Naive B cell (primary cell): ENCODE measurements around the gene THADA. TPM values are rescaled to one million over a fixed set of nuclear protein-coding genes. Genes with fewer than 3 reads are reported as not detected.

ENCODE experiments used
- ATAC-seq, 2 donors: fragments of 150-1000 bp; cut with Tn5 transposase; 2 replicates each; pipeline ENCODE4 v1.10.0; 2021; ENCODE audit warnings: low read depth in 2 of 2, mild to moderate bottlenecking in 2 of 2, moderate library complexity in 2 of 2
- DNase-seq: peaks from one replicate; pipeline ENCODE4 v3.0.0; 2022
- H3K27ac Mint-ChIP-seq, 6 donors: one replicate each; pipeline ENCODE4 v1.8.0; 2020 to 2022; ENCODE audit warnings: mild to moderate bottlenecking in 6 of 6, mixed read lengths in 6 of 6, moderate library complexity in 5 of 6, inconsistent platforms in 2 of 6
- H3K27me3 Mint-ChIP-seq, 3 donors: one replicate each; pipeline ENCODE4 v1.8.0; 2021 to 2022; ENCODE audit warnings: mixed read lengths in 3 of 3, mild to moderate bottlenecking in 1 of 3
- H3K36me3 Mint-ChIP-seq, 2 donors: one replicate each; pipeline ENCODE4 v1.8.0; 2020 to 2022; ENCODE audit warnings: mixed read lengths in 2 of 2, inconsistent platforms in 1 of 2, mild to moderate bottlenecking in 1 of 2
- H3K4me1 Mint-ChIP-seq, 3 donors: one replicate each; pipeline ENCODE4 v1.8.0; 2020 to 2022; ENCODE audit warnings: mixed read lengths in 3 of 3, inconsistent platforms in 1 of 3, mild to moderate bottlenecking in 1 of 3, moderate library complexity in 1 of 3
- H3K4me3 Mint-ChIP-seq, 8 donors: one replicate each; pipeline ENCODE4 v1.8.0; 2020 to 2022; ENCODE audit warnings: mild to moderate bottlenecking in 8 of 8, mixed read lengths in 8 of 8, moderate library complexity in 8 of 8, inconsistent platforms in 2 of 8
- H3K9me3 Mint-ChIP-seq, 7 donors: one replicate each; pipeline ENCODE4 v1.8.0; 2020 to 2022; ENCODE audit warnings: mixed read lengths in 7 of 7, mild to moderate bottlenecking in 5 of 7, inconsistent platforms in 2 of 7, moderate library complexity in 1 of 7
- polyA plus RNA-seq, 6 donors: library from polyadenylated mRNA; unstranded; fragments of 300-500 nt; fragmentation: Illumina TruSeq; gene quantifications; one replicate each; pipeline ENCODE4 v1.2.3, GENCODE V29; 2021; ENCODE audit warnings: low read depth in 6 of 6

Gene THADA
- polyA plus RNA-seq, 6 donors from 2014 or later, result 8.3 to 20.2 (median 13.0) TPM

DNA sequence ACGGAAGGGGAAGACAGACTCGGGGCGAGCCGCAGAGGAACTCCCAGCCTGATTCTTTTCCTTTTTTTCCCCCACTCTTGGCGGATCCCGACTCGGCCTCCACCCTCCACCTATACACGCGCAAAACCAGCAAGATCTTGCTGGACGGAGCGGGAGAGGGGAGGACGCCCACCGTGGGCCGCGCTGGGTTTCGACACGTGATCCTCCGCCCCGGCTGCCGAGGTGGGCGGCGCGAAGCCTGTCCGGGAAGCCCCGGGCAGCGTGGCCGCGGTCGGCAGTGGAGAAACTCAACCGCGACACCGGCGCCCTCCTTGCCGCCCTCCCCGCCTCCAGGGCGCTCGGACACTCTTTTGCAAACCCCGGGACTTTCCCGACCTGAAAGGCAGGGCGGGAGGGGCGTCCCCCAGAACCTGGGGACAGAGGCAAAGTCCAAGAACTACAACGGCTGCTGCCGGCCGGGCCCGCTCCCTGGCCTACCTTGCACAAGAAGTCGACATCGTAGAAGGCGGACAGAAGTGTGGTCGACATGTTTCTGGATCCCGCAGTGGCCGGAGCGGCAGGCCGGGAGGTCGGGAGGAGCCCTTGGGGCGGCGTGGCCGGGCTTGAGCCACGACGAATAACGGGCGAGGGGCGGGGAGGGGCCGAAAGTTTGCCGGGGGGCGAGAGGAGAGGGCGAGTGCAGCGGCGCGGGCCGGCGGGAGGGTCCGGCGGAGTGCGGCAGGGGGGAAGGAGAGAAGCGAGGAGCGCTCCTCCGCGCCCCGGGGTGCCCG is 369.9 kb downstream of the THADA start:
- Mint-ChIP-seq H3K36me3 (peaks cover 18 to 24% of the 10 kb centered on the region in 2 donors), H3K4me1 (peaks cover 38 to 56% (median 48%) of the 10 kb centered on the region in 3 donors), H3K27ac (peak overlapping the region; percentile 90 to 99 (median 94)), H3K4me3 (peak overlapping the region; percentile 73 to 99 (median 94)), H3K27me3 (no peaks in the 10 kb centered on the region), H3K9me3 (peaks cover 0 to 3% (median 0%) of the 10 kb centered on the region in 7 donors)
- peak; percentile 77 for DNase-seq
- ATAC-seq, result peak; percentile 20 to 26

- Mint-ChIP-seq H3K4me1 (peaks cover 45 to 57% (median 55%) of the 10 kb centered on the region in 3 donors), H3K27me3 (no peaks in the 10 kb centered on the region), H3K9me3 (peaks cover 0 to 3% (median 0%) of the 10 kb centered on the region in 7 donors), H3K36me3 (peaks cover 18 to 24% of the 10 kb centered on the region in 2 donors), H3K27ac (peak overlapping the region; percentile 92 to 99 (median 96)), H3K4me3 (peak overlapping the region; percentile 73 to 99 (median 94))
- no peak for ATAC-seq
- peak; percentile 60 for DNase-seq
Observed at GRCh38 chr2:43225093-43225787, 370.6 kb downstream of the THADA start.

GRCh38 chr2:43224571-43225092 is 371.2 kb downstream of the THADA start:
- H3K4me1 Mint-ChIP-seq, result peaks cover 48 to 59% (median 57%) of the 10 kb centered on the region in 3 donors
- ATAC-seq (no peak), DNase-seq (peak; percentile 56)
- H3K27me3 Mint-ChIP-seq, result no peaks in the 10 kb centered on the region
- peak overlapping the region; percentile 73 to 99 (median 96) for H3K4me3 Mint-ChIP-seq
- peak overlapping the region in 4 of 6 donors; percentile 47 to 100 (median 96) for H3K27ac Mint-ChIP-seq
- H3K9me3 Mint-ChIP-seq, result peaks cover 0 to 3% (median 0%) of the 10 kb centered on the region in 7 donors
- H3K36me3 Mint-ChIP-seq, result peaks cover 15 to 22% of the 10 kb centered on the region in 2 donors

GRCh38 chr2:43224131-43224570 is 371.7 kb downstream of the THADA start:
- Mint-ChIP-seq H3K36me3 (peaks cover 10 to 19% of the 10 kb centered on the region in 2 donors), H3K4me1 (peaks cover 49 to 59% (median 56%) of the 10 kb centered on the region in 3 donors), H3K27ac (peak overlapping the region; percentile 92 to 100 (median 98)), H3K27me3 (no peaks in the 10 kb centered on the region), H3K4me3 (peak overlapping the region; percentile 73 to 99 (median 96)), H3K9me3 (peaks cover 0 to 3% (median 0%) of the 10 kb centered on the region in 7 donors)
- DNase-seq (peak; percentile 70), ATAC-seq (no peak)

DNA sequence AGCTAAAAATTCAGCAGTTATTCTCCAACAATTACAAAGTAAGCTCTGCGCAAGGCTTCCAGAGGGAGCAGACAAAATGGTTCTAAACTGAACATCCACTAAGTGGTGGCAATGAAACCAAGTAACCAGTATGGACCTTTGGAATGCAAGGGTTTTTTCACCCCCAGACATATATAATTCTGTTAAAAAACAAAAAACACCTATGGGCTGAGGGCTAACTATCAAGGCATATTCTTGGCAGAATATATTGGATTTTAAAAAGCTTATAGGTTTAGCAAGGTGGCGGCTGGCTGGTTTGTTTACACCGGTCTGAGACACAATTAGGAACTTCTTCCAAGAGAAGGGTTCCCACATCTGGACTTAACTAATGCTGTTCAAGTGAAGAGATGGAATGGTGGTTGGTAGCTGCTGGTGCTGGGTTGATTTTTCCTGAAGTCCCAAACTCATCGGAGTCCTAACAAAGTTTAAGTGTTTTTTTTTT is 372.3 kb downstream of the THADA start:
- H3K27me3 Mint-ChIP-seq, result no peaks in the 10 kb centered on the region
- ATAC-seq, result no peak

DNA sequence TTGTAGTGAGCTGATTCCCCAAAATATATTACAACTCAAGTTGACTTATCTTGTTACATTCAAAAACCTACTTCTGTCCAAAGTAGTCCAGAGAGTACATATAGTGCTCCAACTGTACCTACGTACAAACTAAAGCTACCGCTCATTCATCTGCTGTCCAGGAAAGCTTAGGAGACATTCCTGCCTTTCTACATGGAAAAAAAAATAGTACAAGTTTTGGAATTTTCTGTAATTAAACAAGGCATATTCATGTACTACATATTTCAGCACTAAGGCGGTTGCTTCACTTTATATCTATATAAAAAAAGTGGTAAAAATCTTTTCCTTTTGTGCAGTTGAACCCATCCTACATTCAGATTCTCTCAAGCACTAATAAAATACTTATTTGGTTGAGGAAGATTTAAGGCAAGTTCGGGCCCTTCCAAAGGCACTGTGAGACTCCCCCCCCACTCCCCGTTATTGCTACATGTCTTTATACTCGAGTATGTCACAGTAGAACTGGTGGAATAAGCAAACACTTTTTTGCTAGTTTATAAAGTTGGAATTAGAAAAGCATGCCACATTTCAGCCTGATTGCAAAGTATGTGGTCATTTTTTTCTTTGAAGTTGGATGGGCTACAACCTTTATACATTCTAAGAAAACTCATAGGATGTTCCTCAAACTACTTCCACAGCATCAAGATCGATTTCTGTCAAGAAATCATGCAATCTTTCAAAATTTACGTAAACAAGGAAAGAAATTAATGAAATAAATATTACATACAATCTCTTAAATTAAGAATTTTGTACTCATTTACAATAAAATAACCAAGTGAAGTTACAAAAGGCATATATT is 373.1 kb downstream of the THADA start:
- H3K27ac Mint-ChIP-seq, result peak overlapping the region; percentile 3 to 100 (median 94)

More for the DNA sequence above, 372.3 kb downstream of the THADA start:
- Mint-ChIP-seq H3K27ac (peak overlapping the region; percentile 74 to 100 (median 98)), H3K9me3 (peaks cover 0 to 3% (median 0%) of the 10 kb centered on the region in 7 donors), H3K36me3 (peaks cover 10 to 19% of the 10 kb centered on the region in 2 donors), H3K4me1 (peaks cover 52 to 61% (median 55%) of the 10 kb centered on the region in 3 donors), H3K4me3 (peak overlapping the region; percentile 73 to 99 (median 96))
- no peak for DNase-seq

GRCh38 chr2:43221763-43222474 is 373.9 kb downstream of the THADA start:
- H3K27ac Mint-ChIP-seq, result peak overlapping the region; percentile 91 to 100 (median 98)
- H3K36me3 Mint-ChIP-seq, result peaks cover 10 to 19% of the 10 kb centered on the region in 2 donors
- H3K4me1 Mint-ChIP-seq, result peaks cover 55 to 63% (median 60%) of the 10 kb centered on the region in 3 donors
- no peak for DNase-seq
- H3K27me3 Mint-ChIP-seq, result no peaks in the 10 kb centered on the region
- no peak for ATAC-seq
- peaks cover 0 to 3% (median 0%) of the 10 kb centered on the region in 7 donors for H3K9me3 Mint-ChIP-seq
- H3K4me3 Mint-ChIP-seq, result peak overlapping the region; percentile 73 to 99 (median 94)

More for the DNA sequence above, 373.1 kb downstream of the THADA start:
- DNase-seq (no peak), ATAC-seq (no peak)
- Mint-ChIP-seq H3K4me1 (peaks cover 53 to 63% (median 55%) of the 10 kb centered on the region in 3 donors), H3K4me3 (peak overlapping the region; percentile 73 to 99 (median 94)), H3K36me3 (peaks cover 10 to 19% of the 10 kb centered on the region in 2 donors), H3K27me3 (no peaks in the 10 kb centered on the region), H3K9me3 (peaks cover 0 to 3% (median 0%) of the 10 kb centered on the region in 7 donors)

DNA sequence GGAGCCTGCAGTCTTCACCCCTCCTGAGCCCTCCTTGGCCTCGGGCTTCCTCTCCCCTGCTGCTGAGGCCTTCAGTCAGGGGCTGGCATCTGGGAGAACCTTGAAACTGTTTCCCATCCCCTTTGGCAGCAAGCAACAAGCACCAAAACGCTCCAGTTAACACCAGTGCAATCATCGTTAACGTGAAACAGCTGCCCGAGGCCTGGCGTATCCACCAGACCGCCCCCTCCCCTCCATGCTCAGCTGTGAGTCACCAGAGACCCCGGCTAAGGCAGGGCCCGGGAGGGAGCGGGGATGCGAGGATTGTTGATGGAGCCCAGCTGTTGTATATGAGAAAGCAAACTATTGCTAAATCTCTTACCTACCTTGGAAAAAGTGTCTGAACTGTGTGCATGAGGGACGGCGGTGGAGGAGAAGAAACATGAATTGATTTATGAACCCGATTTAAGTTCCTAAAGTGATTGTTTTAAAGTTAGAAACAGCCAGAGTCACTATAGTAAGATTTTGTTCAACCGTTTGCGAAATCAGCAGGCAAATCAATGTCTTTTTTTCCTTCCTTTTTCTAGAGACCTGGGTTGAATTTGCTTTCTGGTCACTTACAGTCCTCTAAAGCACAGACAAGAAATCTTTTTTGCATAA is 374.6 kb downstream of the THADA start:
- Mint-ChIP-seq H3K9me3 (peaks cover 0 to 3% (median 0%) of the 10 kb centered on the region in 7 donors), H3K27ac (peak overlapping the region; percentile 91 to 100 (median 98)), H3K36me3 (peaks cover 10 to 19% of the 10 kb centered on the region in 2 donors), H3K4me1 (peaks cover 55 to 63% (median 63%) of the 10 kb centered on the region in 3 donors), H3K27me3 (no peaks in the 10 kb centered on the region), H3K4me3 (peak overlapping the region; percentile 73 to 99 (median 94))
- ATAC-seq (no peak), DNase-seq (no peak)

DNA sequence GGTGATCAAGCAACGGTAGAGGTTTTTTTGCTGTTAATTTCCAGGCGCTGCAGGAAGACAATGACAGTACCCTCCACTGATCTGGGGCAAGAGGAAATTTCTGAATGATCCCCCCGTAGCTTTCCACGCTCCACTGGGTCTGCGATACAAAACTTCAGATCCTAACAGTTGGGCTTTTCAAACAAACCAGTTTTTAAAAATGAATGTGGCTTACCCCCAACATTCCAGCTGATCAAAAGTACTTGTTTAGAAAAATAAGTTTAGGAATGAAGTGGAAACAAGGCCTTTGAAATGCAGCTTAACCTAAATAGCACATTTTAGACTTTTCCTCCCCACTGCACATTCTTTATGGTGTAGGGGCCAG is 375.1 kb downstream of the THADA start:
- H3K4me1 Mint-ChIP-seq, result peaks cover 55 to 67% (median 63%) of the 10 kb centered on the region in 3 donors
- no peaks in the 10 kb centered on the region for H3K27me3 Mint-ChIP-seq
- DNase-seq (no peak), ATAC-seq (no peak)
- peak overlapping the region; percentile 73 to 99 (median 94) for H3K4me3 Mint-ChIP-seq
- H3K27ac Mint-ChIP-seq, result peak overlapping the region; percentile 91 to 100 (median 98)
- H3K9me3 Mint-ChIP-seq, result peaks cover 0 to 3% (median 0%) of the 10 kb centered on the region in 7 donors
- H3K36me3 Mint-ChIP-seq, result peaks cover 10 to 19% of the 10 kb centered on the region in 2 donors

DNA sequence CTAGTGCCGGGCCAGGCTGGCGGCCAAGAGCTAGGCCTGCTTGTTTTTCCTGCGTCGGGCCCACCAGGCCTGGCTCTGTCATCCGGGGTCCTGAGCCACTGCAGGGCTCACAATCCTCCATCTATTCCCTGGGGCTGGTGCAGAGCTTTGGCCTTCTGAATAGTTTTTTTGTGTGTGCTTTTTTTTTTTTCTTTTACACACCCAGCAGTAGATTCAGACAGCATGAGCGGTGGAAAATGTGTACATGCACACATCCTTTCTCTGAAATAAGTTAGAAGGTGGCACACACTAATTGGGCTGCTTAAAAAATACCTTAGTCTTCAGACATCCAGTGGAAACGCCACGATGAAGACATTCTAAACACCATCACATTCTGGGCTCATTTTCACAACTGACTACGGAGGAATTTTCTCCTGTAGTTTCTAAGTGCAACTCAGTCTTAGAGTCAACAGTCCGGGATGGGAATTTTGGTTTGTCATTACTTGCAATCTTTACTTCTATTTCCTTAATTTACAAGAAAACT is 375.5 kb downstream of the THADA start:
- no peak for ATAC-seq
- peaks cover 55 to 67% (median 63%) of the 10 kb centered on the region in 3 donors for H3K4me1 Mint-ChIP-seq
- peak overlapping the region; percentile 91 to 100 (median 98) for H3K27ac Mint-ChIP-seq
- no peak for DNase-seq
- H3K9me3 Mint-ChIP-seq, result peaks cover 0 to 3% (median 0%) of the 10 kb centered on the region in 7 donors
- peak overlapping the region; percentile 73 to 99 (median 94) for H3K4me3 Mint-ChIP-seq
- peaks cover 10 to 19% of the 10 kb centered on the region in 2 donors for H3K36me3 Mint-ChIP-seq
- no peaks in the 10 kb centered on the region for H3K27me3 Mint-ChIP-seq
